GM10847 (cell line): ENCODE results near the gene GADL1.

Experiments
- POLR2A ChIP-seq: IDR thresholded peaks from 2 replicates; pipeline ENCODE4 v1.6.1; 2011; ENCODE audit not compliant: insufficient read length; ENCODE audit errors: extremely low read depth

GADL1 gene

GRCh38 chr3:30693470-30694120, 200.9 kb downstream of the GADL1 start:
- no peak for TF ChIP-seq POLR2A

GRCh38 chr3:30692498-30693130, 201.8 kb downstream of the GADL1 start:
- no peak for TF ChIP-seq POLR2A

- no peak for TF ChIP-seq POLR2A
Observed at GRCh38 chr3:30691944-30692343, 202.5 kb downstream of the GADL1 start.

- no peak for TF ChIP-seq POLR2A
Observed at GRCh38 chr3:30691249-30691880, 203.1 kb downstream of the GADL1 start.

GRCh38 chr3:30690199-30690598, 204.3 kb downstream of the GADL1 start:
- no peak for TF ChIP-seq POLR2A

- no peak for TF ChIP-seq POLR2A
Observed at GRCh38 chr3:30688776-30689641, 205.5 kb downstream of the GADL1 start.

- no peak for TF ChIP-seq POLR2A
Observed at GRCh38 chr3:30687930-30688570, 206.4 kb downstream of the GADL1 start.

- TF ChIP-seq POLR2A: no peak
Observed at GRCh38 chr3:30686799-30687198, 207.7 kb downstream of the GADL1 start.

GRCh38 chr3:30686176-30686575, 208.3 kb downstream of the GADL1 start:
- no peak for TF ChIP-seq POLR2A

GRCh38 chr3:30685267-30685667, 209.2 kb downstream of the GADL1 start:
- TF ChIP-seq POLR2A: no peak

- TF ChIP-seq POLR2A: no peak
Observed at GRCh38 chr3:30684356-30684755, 210.1 kb downstream of the GADL1 start.

- TF ChIP-seq POLR2A: no peak
Observed at GRCh38 chr3:30683769-30684168, 210.7 kb downstream of the GADL1 start.

- no peak for TF ChIP-seq POLR2A
Observed at GRCh38 chr3:30682434-30683155, 211.9 kb downstream of the GADL1 start.

- TF ChIP-seq POLR2A: no peak
Observed at GRCh38 chr3:30681649-30682211, 212.7 kb downstream of the GADL1 start.

GRCh38 chr3:30680789-30681648, 213.4 kb downstream of the GADL1 start:
- no peak for TF ChIP-seq POLR2A
